ENCODE results near the gene BSCL2.

GRCh38 chr11:62705413-62705812, 1.8 kb downstream of the BSCL2 start:
- TF ChIP-seq CTCF (IDR thresholded peaks at IDR 0.05) (no peak), ZFX (IDR thresholded peaks at IDR 0.05; ENCODE audit: borderline replicate concordance) (no peak)
